Measurements from ENCODE around the gene TICRR.

TICRR gene

DNA sequence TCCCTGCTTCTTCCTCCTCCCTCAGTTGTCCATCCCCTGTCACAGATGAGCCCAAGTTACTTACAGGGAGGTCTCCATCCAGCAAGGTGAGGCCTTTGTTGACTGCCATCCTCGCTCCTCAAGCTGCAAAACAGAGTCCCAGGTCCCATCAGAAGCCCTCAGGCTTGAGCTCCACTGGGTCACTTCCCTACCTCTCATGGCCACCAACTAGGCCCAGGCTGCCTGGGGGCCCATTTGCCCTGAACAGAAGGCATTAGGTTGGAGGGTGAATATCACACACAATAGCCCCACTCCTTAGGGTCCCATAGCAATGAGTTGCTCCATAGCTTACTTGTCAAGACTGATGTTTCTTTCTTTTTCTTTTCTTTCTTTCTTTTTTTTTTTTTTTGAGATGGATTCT is 102.1 kb downstream of the TICRR start:
- DNase-seq (ENCODE audit: low read depth), result no peak
